ENCODE data around the gene SDHB. TPM values are rescaled to one million over a fixed set of nuclear protein-coding genes. Genes with fewer than 3 reads are reported as not detected.

SDHB gene
- total and polyA plus RNA-seq, 2 of the 13 experiments (the other 11 are each of a cell fraction or from before 2014, with no cell fraction given) = 136 to 142 TPM

DNA sequence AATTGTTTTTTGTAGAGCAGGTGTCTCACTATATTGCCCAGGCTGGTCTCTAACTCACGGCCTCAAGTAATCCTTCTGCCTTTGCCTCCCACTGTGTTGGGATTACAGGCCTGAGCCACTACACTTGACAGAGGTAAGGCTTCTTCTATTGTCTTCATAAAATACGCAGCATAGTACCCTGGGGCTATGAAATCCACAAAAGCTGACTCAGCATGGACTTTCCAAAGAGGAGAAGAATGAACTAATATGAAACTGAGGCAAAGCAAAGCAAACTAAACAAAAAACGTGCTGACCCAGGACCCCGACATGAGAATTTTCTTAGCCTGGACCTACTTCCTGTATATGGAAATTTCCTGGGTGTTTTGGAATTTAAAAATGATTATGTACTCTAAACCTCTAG lies 23.6 kb downstream of the SDHB start:
- ATAC-seq (no peak), FAIRE-seq (no peak), DNase-seq (ENCODE audit: low spot score) (no peak)
- no peak overlapping the region for H3K27ac ChIP-seq (ENCODE audit: extremely low read length, insufficient read depth, low read length)
- POLR2A ChIA-PET = no interaction called here
- H4K20me1 ChIP-seq (ENCODE audit: insufficient read depth, low read length) = no peaks in the 10 kb centered on the region
- no peaks in the 10 kb centered on the region for H3K27me3 ChIP-seq (ENCODE audit: control insufficient read depth in 1 of 2, insufficient read depth in 2 of 2, low read length in 2 of 2)
- H3K4me3 ChIP-seq (replicated peaks in 1 of 3; ENCODE audit: insufficient read depth in 1 of 3, low read depth in 2 of 3, low read length in 3 of 3) = no peak overlapping the region
- H3K9me3 ChIP-seq (ENCODE audit: low read length) = no peaks in the 10 kb centered on the region
- no peak overlapping the region for H2AFZ ChIP-seq (ENCODE audit: low read length)
- CTCF ChIA-PET (ENCODE audit: low intra/inter-chr PET ratio, low total read pairs) = no interaction called here
- H3K79me2 ChIP-seq (ENCODE audit: insufficient read depth, low read length) = no peaks in the 10 kb centered on the region
- BruUV-seq (replicated peaks) = no TSS peak
- TF ChIP-seq MAFF (IDR thresholded peaks at IDR 0.05; ENCODE audit: low read depth, low read length) (peak; percentile 88), GATAD2A (CRISPR knock-in tag; IDR thresholded peaks at IDR 0.05) (no peak), MAFK (conservative IDR thresholded peaks at IDR 0.05 in 1 of 2, IDR thresholded peaks at IDR 0.05 in 1 of 2; ENCODE audit: low read length in 2 of 2) (peak; percentile 80 to 95)
- H3K4me2 ChIP-seq (ENCODE audit: low read depth, low read length) = no peak overlapping the region
- intact Hi-C loops (cut with micrococcal nuclease; ENCODE audit: unreplicated experiment) (no loop called here), in situ Hi-C loops (cut with HindIII; ENCODE audit: extremely low pct_ligation_motif_present, low pct_unique_long_range_greater_than_20kb) (no loop called here)
- no peaks in the 10 kb centered on the region for H3K4me1 ChIP-seq (ENCODE audit: insufficient read depth, low read length)
- no peak overlapping the region for H3K9ac ChIP-seq (ENCODE audit: insufficient read depth, low read depth, low read length)
- H3K36me3 ChIP-seq (replicated peaks in 1 of 2; ENCODE audit: control insufficient read depth in 1 of 2, insufficient read depth in 2 of 2, low read length in 2 of 2) = peaks cover 19 to 69% of the 10 kb centered on the region in 2 experiments; a peak in 4 of 5 replicates
- WGBS (ENCODE audit: low lambda C conversion rate) = 96% methylated on average over 4 of the region's 4 CpGs

DNA sequence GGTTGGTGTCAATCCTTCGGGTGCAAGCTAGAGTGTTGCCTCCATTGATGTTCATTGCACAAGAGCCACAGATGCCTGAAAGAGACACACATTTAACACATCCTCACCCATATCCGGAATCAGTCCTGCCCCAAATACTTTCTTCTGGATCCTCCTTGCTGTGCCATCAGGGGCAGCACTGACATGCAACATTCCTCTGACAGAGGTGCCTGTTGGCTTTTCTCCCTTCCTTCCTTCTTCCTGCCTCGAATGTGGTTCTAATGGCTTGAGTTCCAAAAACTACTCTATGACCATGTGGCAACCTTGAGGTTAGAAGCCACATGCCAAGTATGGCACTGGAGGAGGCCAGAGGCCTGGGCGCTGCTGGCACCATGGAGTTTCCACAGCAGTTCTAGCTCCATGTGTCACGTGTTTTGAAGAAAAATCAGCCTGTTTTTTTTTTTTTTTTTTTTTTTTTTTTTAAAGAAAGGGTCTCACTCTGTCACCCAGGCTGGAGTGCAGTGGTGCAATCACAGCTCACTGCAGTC lies 25.1 kb downstream of the SDHB start:
- CTCF ChIA-PET (ENCODE audit: low intra/inter-chr PET ratio, low total read pairs) = no interaction called here
- Histone ChIP-seq H3K9me3 (ENCODE audit: low read length) (no peaks in the 10 kb centered on the region), H3K9ac (ENCODE audit: insufficient read depth, low read depth, low read length) (no peak overlapping the region), H3K4me2 (ENCODE audit: low read depth, low read length) (no peak overlapping the region), H3K36me3 (replicated peaks in 1 of 2; ENCODE audit: control insufficient read depth in 1 of 2, insufficient read depth in 2 of 2, low read length in 2 of 2) (peaks cover 26 to 76% of the 10 kb centered on the region in 2 experiments; a peak in 4 of 5 replicates), H3K4me3 (replicated peaks in 1 of 3; ENCODE audit: insufficient read depth in 1 of 3, low read depth in 2 of 3, low read length in 3 of 3) (no peak overlapping the region), H3K79me2 (ENCODE audit: insufficient read depth, low read length) (no peaks in the 10 kb centered on the region), H3K27me3 (ENCODE audit: control insufficient read depth in 1 of 2, insufficient read depth in 2 of 2, low read length in 2 of 2) (no peaks in the 10 kb centered on the region), H3K27ac (ENCODE audit: extremely low read length, insufficient read depth, low read length) (no peak overlapping the region), H2AFZ (ENCODE audit: low read length) (no peak overlapping the region), H3K4me1 (ENCODE audit: insufficient read depth, low read length) (no peaks in the 10 kb centered on the region), H4K20me1 (ENCODE audit: insufficient read depth, low read length) (no peaks in the 10 kb centered on the region)
- POLR2A ChIA-PET = interaction anchor here (0.6 kb wide), 1 partner anchor 621 kb away, joined by 3 read pairs; no protein-coding TSS in a partner anchor
- no TSS peak for BruUV-seq (replicated peaks)
- 89% methylated on average over 5 of the region's 5 CpGs for WGBS (ENCODE audit: low lambda C conversion rate)
- TF ChIP-seq, protein P1, sequence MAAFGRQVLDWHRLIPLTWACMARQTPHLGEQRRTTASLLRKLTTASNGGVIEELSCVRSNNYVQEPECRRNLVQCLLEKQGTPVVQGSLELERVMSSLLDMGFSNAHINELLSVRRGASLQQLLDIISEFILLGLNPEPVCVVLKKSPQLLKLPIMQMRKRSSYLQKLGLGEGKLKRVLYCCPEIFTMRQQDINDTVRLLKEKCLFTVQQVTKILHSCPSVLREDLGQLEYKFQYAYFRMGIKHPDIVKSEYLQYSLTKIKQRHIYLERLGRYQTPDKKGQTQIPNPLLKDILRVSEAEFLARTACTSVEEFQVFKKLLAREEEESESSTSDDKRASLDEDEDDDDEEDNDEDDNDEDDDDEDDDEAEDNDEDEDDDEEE (CRISPR knock-in tag; IDR thresholded peaks at IDR 0.05) = no peak
- no peak for TF ChIP-seq TRIM24 (CRISPR knock-in tag; IDR thresholded peaks at IDR 0.05)
- TF ChIP-seq ZNF883 (CRISPR knock-in tag; IDR thresholded peaks at IDR 0.05; ENCODE audit: not compliant biosample characterization) = no peak
- no peak for TF ChIP-seq KLF6 (CRISPR knock-in tag; IDR thresholded peaks at IDR 0.05)
- TF ChIP-seq ZC3H13 (CRISPR knock-in tag; IDR thresholded peaks at IDR 0.05) = no peak
- no peak for TF ChIP-seq HDAC2 (CRISPR knock-in tag; IDR thresholded peaks at IDR 0.05)
- no peak for TF ChIP-seq TOPORS (CRISPR knock-in tag; IDR thresholded peaks at IDR 0.05)
- no peak for TF ChIP-seq SP5 (CRISPR knock-in tag; IDR thresholded peaks at IDR 0.05; ENCODE audit: borderline replicate concordance, low read depth)
- TF ChIP-seq ETV5 (CRISPR knock-in tag; IDR thresholded peaks at IDR 0.05; ENCODE audit: borderline replicate concordance) = no peak
- TF ChIP-seq ZNF720 (CRISPR knock-in tag; IDR thresholded peaks at IDR 0.05) = no peak
- TF ChIP-seq HIVEP1 (CRISPR knock-in tag; IDR thresholded peaks at IDR 0.05) = no peak
- no peak for TF ChIP-seq ATRX (CRISPR knock-in tag; IDR thresholded peaks at IDR 0.05; ENCODE audit: borderline replicate concordance)
- TF ChIP-seq SOX6 (IDR thresholded peaks at IDR 0.05) = no peak
- TF ChIP-seq SOX6 (CRISPR knock-in tag; IDR thresholded peaks at IDR 0.05) = no peak
- intact Hi-C loops (cut with micrococcal nuclease; ENCODE audit: unreplicated experiment) (no loop called here), in situ Hi-C loops (cut with HindIII; ENCODE audit: extremely low pct_ligation_motif_present, low pct_unique_long_range_greater_than_20kb) (no loop called here)
- FAIRE-seq (no peak), DNase-seq (ENCODE audit: low spot score) (no peak), ATAC-seq (no peak)

All from HepG2 (cell line).